GM06990 (cell line): ENCODE results near the gene TMC8.
"Not testable (repeated sequence)": the region's sequence is repeated elsewhere in the genome, so short reads cannot be mapped to it uniquely, and the experiment has no call there.

ENCODE experiments used
- DNase-seq: peaks from one replicate; pipeline ENCODE4 v3.0.0-alpha.2; 2011; ENCODE audit not compliant: insufficient read length; ENCODE audit errors: extremely low read depth
- H3K27me3 ChIP-seq: replicated peaks from 2 replicates; pipeline ENCODE4 v1.6.0; 2011; ENCODE audit warnings: low read length; ENCODE audit not compliant: control insufficient read depth, insufficient read depth
- H3K36me3 ChIP-seq: 2 replicates; pipeline ENCODE4 v1.5.1; 2011; ENCODE audit warnings: low read length; ENCODE audit not compliant: control insufficient read depth, insufficient read depth
- H3K4me3 ChIP-seq: replicated peaks from 2 replicates; pipeline ENCODE4 v1.5.1; 2011; ENCODE audit warnings: low read depth, mild to moderate bottlenecking, control low read depth, low read length
- CTCF ChIP-seq: IDR thresholded peaks from 2 replicates; pipeline ENCODE4 v1.5.1; 2011; ENCODE audit warnings: low read length, control low read depth, mild to moderate bottlenecking, inconsistent platforms; ENCODE audit not compliant: insufficient read depth, poor library complexity, severe bottlenecking

The TMC8 gene

GRCh38 chr17:78114831-78115723, 15.5 kb upstream of the TMC8 start:
- TF ChIP-seq CTCF: no peak
- no peak for DNase-seq
- H3K36me3 ChIP-seq: peaks cover 58% of the 10 kb centered on the region
- H3K4me3 ChIP-seq: no peak overlapping the region
- H3K27me3 ChIP-seq: no peaks in the 10 kb centered on the region

- peaks cover 55% of the 10 kb centered on the region for H3K36me3 ChIP-seq
- DNase-seq, H3K4me3 ChIP-seq, H3K27me3 ChIP-seq: not testable (repeated sequence)
These were observed 14.8 kb upstream of the TMC8 start for GRCh38 chr17:78115803-78116202.

GRCh38 chr17:78116411-78116810, 14.2 kb upstream of the TMC8 start:
- no peak for DNase-seq
- Histone ChIP-seq H3K27me3 (no peaks in the 10 kb centered on the region), H3K36me3 (peaks cover 53% of the 10 kb centered on the region), H3K4me3 (no peak overlapping the region)
- TF ChIP-seq CTCF: no peak

- H3K27me3 ChIP-seq: no peaks in the 10 kb centered on the region
- H3K36me3 ChIP-seq: peaks cover 52% of the 10 kb centered on the region
- H3K4me3 ChIP-seq: no peak overlapping the region
- DNase-seq: peak; percentile 47
- TF ChIP-seq CTCF: peak; percentile 48
These were observed 13.3 kb upstream of the TMC8 start for GRCh38 chr17:78117027-78117981.

GRCh38 chr17:78118801-78119241, 11.8 kb upstream of the TMC8 start:
- no peak for DNase-seq
- Histone ChIP-seq H3K4me3 (no peak overlapping the region), H3K27me3 (no peaks in the 10 kb centered on the region), H3K36me3 (peaks cover 53% of the 10 kb centered on the region)
- TF ChIP-seq CTCF: no peak

GRCh38 chr17:78120537-78120936, 10.0 kb upstream of the TMC8 start:
- Histone ChIP-seq H3K27me3 (no peaks in the 10 kb centered on the region), H3K36me3 (peaks cover 53% of the 10 kb centered on the region), H3K4me3 (no peak overlapping the region)
- no peak for TF ChIP-seq CTCF
- DNase-seq: no peak
